Activated CD4-positive, alpha-beta memory T cell treated with anti-CD3 and anti-CD28 coated beads for 36 hours (primary cell): ENCODE results near the gene RELA. TPM values are rescaled to one million over a fixed set of nuclear protein-coding genes. Genes with fewer than 3 reads are reported as not detected.
"Not testable (repeated sequence)": the region's sequence is repeated elsewhere in the genome, so short reads cannot be mapped to it uniquely, and the experiment has no call there.

Experiments used
- CTCF ChIA-PET: fragments of 350-600 bp; sonication (Branson Sonifier 250); formaldehyde crosslinking; loops from one replicate; lab custom pipeline; 2021; ENCODE audit warnings: antibody characterized with exemption, inconsistent platforms; lab: Charles Lee
- POLR2A ChIA-PET: fragments of 350-600 bp; sonication (Branson Sonifier 250); formaldehyde crosslinking; loops from one replicate; lab custom pipeline; 2021; ENCODE audit warnings: antibody characterized with exemption; lab: Charles Lee
- DNase-seq: peaks from one replicate; pipeline ENCODE4 v3.0.0-alpha.2; 2020
- H3K27ac Mint-ChIP-seq: one replicate; pipeline ENCODE4 v1.8.0; 2021; ENCODE audit warnings: mixed read lengths
- H3K27me3 Mint-ChIP-seq: one replicate; pipeline ENCODE4 v1.8.0; 2021; ENCODE audit warnings: mixed read lengths
- H3K36me3 Mint-ChIP-seq: one replicate; pipeline ENCODE4 v1.8.0; 2021; ENCODE audit warnings: mixed read lengths
- H3K4me1 Mint-ChIP-seq: one replicate; pipeline ENCODE4 v1.8.0; 2021; ENCODE audit warnings: low read depth, mixed read lengths
- H3K4me3 Mint-ChIP-seq: one replicate; pipeline ENCODE4 v1.8.0; 2021; ENCODE audit warnings: mild to moderate bottlenecking, mixed read lengths
- H3K9me3 Mint-ChIP-seq: one replicate; pipeline ENCODE4 v1.8.0; 2021; ENCODE audit warnings: mixed read lengths
- intact Hi-C: fragments of 100-400 bp; cut with micrococcal nuclease; formaldehyde crosslinking; loops from one replicate; pipeline ENCODE4 v1.15.1; 2023
- total RNA-seq, 2 experiments: library from RNA; stranded (reverse); gene quantifications; one replicate each; pipeline ENCODE4 v1.2.3, GENCODE V29; 2021

Gene RELA
- total RNA-seq, 2 experiments from 2014 or later, result 74.9 to 76.5 TPM

- Mint-ChIP-seq H3K4me1 (no peaks in the 10 kb centered on the region), H3K36me3 (no peaks in the 10 kb centered on the region), H3K27ac (no peak overlapping the region), H3K27me3 (peaks cover 2% of the 10 kb centered on the region), H3K4me3 (no peak overlapping the region), H3K9me3 (no peaks in the 10 kb centered on the region)
- intact Hi-C loops, result no loop called here
- ChIA-PET POLR2A (no interaction called here), CTCF (no interaction called here)
- DNase-seq, result no peak
Measured at GRCh38 chr11:65698205-65698604, 35.5 kb upstream of the RELA start.

- DNase-seq, result no peak
- Mint-ChIP-seq H3K36me3 (no peaks in the 10 kb centered on the region), H3K4me3 (no peak overlapping the region), H3K27me3 (peaks cover 2% of the 10 kb centered on the region), H3K9me3 (no peaks in the 10 kb centered on the region), H3K27ac (no peak overlapping the region), H3K4me1 (no peaks in the 10 kb centered on the region)
- ChIA-PET POLR2A (no interaction called here), CTCF (interaction anchor here (0.9 kb wide), 1 partner anchor 14 kb away, joined by 3 read pairs; no protein-coding TSS in a partner anchor)
- intact Hi-C loops, result no loop called here
Measured at GRCh38 chr11:65696802-65697552, 34.3 kb upstream of the RELA start.

GRCh38 chr11:65695459-65696241, 32.9 kb upstream of the RELA start:
- intact Hi-C loops, result no loop called here
- Mint-ChIP-seq H3K27me3 (peaks cover 2% of the 10 kb centered on the region), H3K4me1 (no peaks in the 10 kb centered on the region), H3K9me3 (no peaks in the 10 kb centered on the region), H3K4me3 (no peak overlapping the region), H3K27ac (no peak overlapping the region), H3K36me3 (no peaks in the 10 kb centered on the region)
- POLR2A ChIA-PET, result no interaction called here
- no peak for DNase-seq
- CTCF ChIA-PET, result interaction anchor here (0.9 to 1.1 kb wide), 2 partner anchors 16 to 164 kb away, joined by 3 to 4 read pairs; partner anchors contain the start of gene KAT5

- intact Hi-C loops, result no loop called here
- Mint-ChIP-seq H3K27me3 (no peaks in the 10 kb centered on the region), H3K4me1 (no peaks in the 10 kb centered on the region), H3K36me3 (no peaks in the 10 kb centered on the region), H3K4me3 (no peak overlapping the region), H3K9me3 (no peaks in the 10 kb centered on the region), H3K27ac (no peak overlapping the region)
- no peak for DNase-seq
- ChIA-PET POLR2A (interaction anchor here (0.6 kb wide), 1 partner anchor 71 kb away, joined by 3 read pairs; no protein-coding TSS in a partner anchor), CTCF (interaction anchor here (0.5 to 3.1 kb wide), 3 partner anchors 13 to 411 kb away, joined by 4 to 8 read pairs (median 5); partner anchors contain the start of gene KAT5)
Measured at GRCh38 chr11:65692367-65692766, 29.7 kb upstream of the RELA start.

- CTCF ChIA-PET, result interaction anchor here (0.5 to 3.1 kb wide), 4 partner anchors 14 to 410 kb away, joined by 3 to 8 read pairs (median 4); partner anchors contain the start of gene KAT5
- not testable (repeated sequence) for H3K27ac Mint-ChIP-seq
Measured at GRCh38 chr11:65691847-65692246, 29.1 kb upstream of the RELA start.

GRCh38 chr11:65685981-65686380, 23.3 kb upstream of the RELA start:
- H3K9me3 Mint-ChIP-seq, result no peaks in the 10 kb centered on the region

More at GRCh38 chr11:65691847-65692246, 29.1 kb upstream of the RELA start:
- H3K36me3 Mint-ChIP-seq, H3K27me3 Mint-ChIP-seq, H3K4me1 Mint-ChIP-seq, POLR2A ChIA-PET, H3K4me3 Mint-ChIP-seq, intact Hi-C loops, H3K9me3 Mint-ChIP-seq, DNase-seq: not testable (repeated sequence)

GRCh38 chr11:65683480-65683879, 20.8 kb upstream of the RELA start:
- H3K9me3 Mint-ChIP-seq, H3K4me3 Mint-ChIP-seq, CTCF ChIA-PET, POLR2A ChIA-PET, intact Hi-C loops, H3K36me3 Mint-ChIP-seq, DNase-seq, H3K27me3 Mint-ChIP-seq, H3K27ac Mint-ChIP-seq, H3K4me1 Mint-ChIP-seq: not testable (repeated sequence)

More at GRCh38 chr11:65685981-65686380, 23.3 kb upstream of the RELA start:
- POLR2A ChIA-PET, result no interaction called here
- Mint-ChIP-seq H3K36me3 (no peaks in the 10 kb centered on the region), H3K4me1 (no peaks in the 10 kb centered on the region), H3K4me3 (no peak overlapping the region), H3K27ac (no peak overlapping the region), H3K27me3 (peaks cover 5% of the 10 kb centered on the region)
- intact Hi-C loops, result no loop called here
- no peak for DNase-seq
- CTCF ChIA-PET, result interaction anchor here (0.6 kb wide), 1 partner anchor 91 kb away, joined by 4 read pairs; no protein-coding TSS in a partner anchor

- H3K4me1 Mint-ChIP-seq, result no peaks in the 10 kb centered on the region
- ChIA-PET POLR2A (no interaction called here), CTCF (interaction anchor here (0.6 kb wide), 1 partner anchor 79 kb away, joined by 3 read pairs; no protein-coding TSS in a partner anchor)
- intact Hi-C loops, result no loop called here
- H3K4me3 Mint-ChIP-seq, result no peak overlapping the region
- no peaks in the 10 kb centered on the region for H3K36me3 Mint-ChIP-seq
- DNase-seq, result no peak
- H3K27ac Mint-ChIP-seq, result no peak overlapping the region
- H3K9me3 Mint-ChIP-seq, result no peaks in the 10 kb centered on the region
- peaks cover 5% of the 10 kb centered on the region for H3K27me3 Mint-ChIP-seq
Measured at GRCh38 chr11:65680192-65680743, 17.6 kb upstream of the RELA start.

GRCh38 chr11:65672982-65673381, 10.3 kb upstream of the RELA start:
- Mint-ChIP-seq H3K4me1 (peaks cover 3% of the 10 kb centered on the region), H3K36me3 (no peaks in the 10 kb centered on the region), H3K9me3 (no peaks in the 10 kb centered on the region), H3K27ac (no peak overlapping the region), H3K27me3 (no peaks in the 10 kb centered on the region), H3K4me3 (no peak overlapping the region)
- intact Hi-C loops, result no loop called here
- ChIA-PET POLR2A (no interaction called here), CTCF (interaction anchor here (0.6 kb wide), 1 partner anchor 9 kb away, joined by 3 read pairs; no protein-coding TSS in a partner anchor)
- DNase-seq, result no peak

GRCh38 chr11:65672180-65672860, 9.6 kb upstream of the RELA start:
- ChIA-PET CTCF (interaction anchor here (0.6 to 1.4 kb wide), 2 partner anchors 9 to 107 kb away, joined by 3 read pairs; no protein-coding TSS in a partner anchor), POLR2A (no interaction called here)
- peaks cover 3% of the 10 kb centered on the region for H3K4me1 Mint-ChIP-seq
- no peak overlapping the region for H3K27ac Mint-ChIP-seq
- H3K9me3 Mint-ChIP-seq, result no peaks in the 10 kb centered on the region
- intact Hi-C loops, result no loop called here
- no peaks in the 10 kb centered on the region for H3K27me3 Mint-ChIP-seq
- DNase-seq, result no peak
- no peak overlapping the region for H3K4me3 Mint-ChIP-seq
- H3K36me3 Mint-ChIP-seq, result no peaks in the 10 kb centered on the region

- peak overlapping the region; percentile 95 for H3K27ac Mint-ChIP-seq
- peak; percentile 68 for DNase-seq
- intact Hi-C loops, result loop anchor here (1.0 to 2.0 kb wide), 4 partner anchors 10 to 281 kb away; partner anchors contain the start of genes PCNX3, SIPA1 and SLC25A45
- CTCF ChIA-PET, result interaction anchor here (0.9 to 1.6 kb wide), 10 partner anchors 9 to 227 kb away, joined by 3 to 8 read pairs (median 4); partner anchors contain the start of genes CCDC85B and PCNX3
- peaks cover 34% of the 10 kb centered on the region for H3K4me1 Mint-ChIP-seq
- no peaks in the 10 kb centered on the region for H3K27me3 Mint-ChIP-seq
- peaks cover 26% of the 10 kb centered on the region for H3K36me3 Mint-ChIP-seq
- H3K9me3 Mint-ChIP-seq, result no peaks in the 10 kb centered on the region
- peak overlapping the region; percentile 82 for H3K4me3 Mint-ChIP-seq
- POLR2A ChIA-PET, result interaction anchor here (0.6 to 2.4 kb wide), 9 partner anchors 11 to 1576 kb away, joined by 3 to 28 read pairs (median 5); partner anchors contain the start of genes MUS81, NEAT1 and PCNX3
Measured at GRCh38 chr11:65663639-65664200, 1.0 kb upstream of the RELA start.
